SU-DHL-6 (cell line): ENCODE data around the gene RAB20.

Experiments used
- H2AFZ ChIP-seq: fragments of 200-600 bp; sonication (generic); 2 replicates; pipeline ENCODE4 v1.6.1; 2014; ENCODE audit warnings: low read depth, mild to moderate bottlenecking, moderate library complexity, mixed read lengths, antibody characterized with exemption, low read length; ENCODE audit not compliant: severe bottlenecking
- H3F3A ChIP-seq: fragments of 200-600 bp; shearing (Covaris generic); 2 replicates; pipeline ENCODE4 v1.6.0; 2016; ENCODE audit warnings: antibody characterized with exemption, mild to moderate bottlenecking; ENCODE audit not compliant: insufficient read depth
- H3K27ac ChIP-seq: fragments of 200-600 bp; sonication (generic); 2 replicates; pipeline ENCODE4 v1.5.1; 2016; ENCODE audit warnings: low read depth, mild to moderate bottlenecking, low read length, moderate library complexity, mixed read lengths
- H3K27me3 ChIP-seq: fragments of 200-600 bp; sonication (generic), shearing (Covaris generic); 2 replicates; pipeline ENCODE4 v1.6.0; 2014; ENCODE audit warnings: mild to moderate bottlenecking, low read length
- H3K36me3 ChIP-seq: fragments of 200-600 bp; sonication (generic); 2 replicates; pipeline ENCODE4 v1.6.1; 2014; ENCODE audit warnings: mild to moderate bottlenecking, low read length, mixed read lengths
- H3K4me2 ChIP-seq: fragments of 300-600, 200-600 bp; shearing (Covaris generic), sonication (generic); 2 replicates; pipeline ENCODE4 v1.6.0; 2014; ENCODE audit warnings: low read length, low read depth, mild to moderate bottlenecking; ENCODE audit not compliant: poor library complexity, severe bottlenecking
- H3K4me3 ChIP-seq: fragments of 200-600 bp; sonication (generic); 2 replicates; pipeline ENCODE4 v1.5.1; 2014; ENCODE audit warnings: antibody characterized with exemption, low read length, mild to moderate bottlenecking, mixed read lengths; ENCODE audit not compliant: insufficient read depth, poor library complexity, severe bottlenecking
- H3K79me2 ChIP-seq: fragments of 200-600 bp; sonication (generic); 2 replicates; pipeline ENCODE4 v1.6.1; 2014; ENCODE audit warnings: mild to moderate bottlenecking, low read length, moderate library complexity; ENCODE audit not compliant: insufficient read depth
- H3K9ac ChIP-seq: fragments of 200-600 bp; sonication (generic); 2 replicates; pipeline ENCODE4 v1.7.0; 2014; ENCODE audit warnings: mild to moderate bottlenecking, low read length
- H3K9me2 ChIP-seq: fragments of 200-600 bp; sonication (generic); replicated peaks from 2 replicates; pipeline ENCODE4 v1.6.1; 2014; ENCODE audit warnings: low read length; ENCODE audit not compliant: insufficient read depth
- H3K9me3 ChIP-seq: fragments of 200-600 bp; sonication (generic); 2 replicates; pipeline ENCODE4 v1.6.1; 2014; ENCODE audit warnings: low read length, mixed read lengths; ENCODE audit not compliant: insufficient read depth
- H4K20me1 ChIP-seq: fragments of 200-600 bp; sonication (generic); 2 replicates; pipeline ENCODE4 v1.6.1; 2014; ENCODE audit warnings: low read depth, mild to moderate bottlenecking, antibody characterized with exemption, low read length, moderate library complexity, mixed read lengths
- EZH2phosphoT487 ChIP-seq: fragments of 200-600 bp; sonication (generic), shearing (Covaris generic); conservative IDR thresholded peaks from 2 replicates; pipeline ENCODE4 v1.6.1; 2018; ENCODE audit warnings: mild to moderate bottlenecking, antibody characterized with exemption, low read length, moderate library complexity, mixed read lengths
- TF ChIP-seq, protein P1 (sequence below): fragments of 200-600 bp; sonication (generic); IDR thresholded peaks from one replicate; pipeline ENCODE4 v1.5.1; 2017; ENCODE audit warnings: antibody characterized with exemption, mild to moderate bottlenecking, low read length, moderate library complexity; ENCODE audit not compliant: insufficient read depth, poor library complexity, severe bottlenecking

RAB20 gene

DNA sequence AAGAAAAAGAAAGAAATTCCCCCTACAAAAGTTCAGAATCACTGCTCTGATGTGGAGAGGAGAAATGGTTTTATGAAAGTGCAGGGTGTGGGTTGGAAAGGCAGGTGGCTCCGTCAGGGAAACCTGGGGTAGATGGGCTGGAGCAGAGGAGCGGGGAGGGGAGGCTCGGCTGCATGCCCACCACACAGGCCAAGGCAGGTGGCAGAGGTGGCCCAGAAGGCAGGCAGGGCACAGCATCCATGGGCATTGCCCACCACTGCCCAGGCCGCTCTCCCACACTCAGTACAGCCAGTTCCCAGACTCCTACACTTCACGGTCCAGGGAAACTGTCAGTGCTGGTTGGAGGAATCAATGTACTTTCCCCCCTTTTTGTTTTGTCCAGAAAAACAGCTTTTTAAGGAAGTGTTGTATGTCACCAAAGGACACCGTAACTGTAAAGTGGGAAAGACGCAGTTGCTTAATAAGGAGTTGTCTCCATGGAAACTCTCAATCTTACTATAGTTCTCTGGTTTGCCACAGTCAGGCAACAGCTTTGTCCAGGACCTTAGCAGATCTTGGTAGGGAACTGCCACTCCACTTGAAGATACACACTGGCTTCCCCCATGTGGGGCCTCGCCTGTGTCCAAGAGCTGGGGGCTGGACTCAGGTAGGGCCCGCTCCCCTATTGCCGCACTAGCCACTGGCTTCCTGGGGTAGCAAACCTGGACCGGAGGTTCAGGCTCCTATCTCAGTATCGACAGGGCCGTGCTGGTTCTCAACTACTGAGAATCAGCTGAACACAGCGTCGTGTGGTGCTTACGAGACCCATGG lies 82.9 kb downstream of the RAB20 start:
- H3K9ac ChIP-seq = no peak overlapping the region
- no peaks in the 10 kb centered on the region for H3K36me3 ChIP-seq
- no peak overlapping the region for H3K4me2 ChIP-seq
- H3F3A ChIP-seq = no peaks in the 10 kb centered on the region
- H4K20me1 ChIP-seq = no peaks in the 10 kb centered on the region
- TF ChIP-seq, protein P1, sequence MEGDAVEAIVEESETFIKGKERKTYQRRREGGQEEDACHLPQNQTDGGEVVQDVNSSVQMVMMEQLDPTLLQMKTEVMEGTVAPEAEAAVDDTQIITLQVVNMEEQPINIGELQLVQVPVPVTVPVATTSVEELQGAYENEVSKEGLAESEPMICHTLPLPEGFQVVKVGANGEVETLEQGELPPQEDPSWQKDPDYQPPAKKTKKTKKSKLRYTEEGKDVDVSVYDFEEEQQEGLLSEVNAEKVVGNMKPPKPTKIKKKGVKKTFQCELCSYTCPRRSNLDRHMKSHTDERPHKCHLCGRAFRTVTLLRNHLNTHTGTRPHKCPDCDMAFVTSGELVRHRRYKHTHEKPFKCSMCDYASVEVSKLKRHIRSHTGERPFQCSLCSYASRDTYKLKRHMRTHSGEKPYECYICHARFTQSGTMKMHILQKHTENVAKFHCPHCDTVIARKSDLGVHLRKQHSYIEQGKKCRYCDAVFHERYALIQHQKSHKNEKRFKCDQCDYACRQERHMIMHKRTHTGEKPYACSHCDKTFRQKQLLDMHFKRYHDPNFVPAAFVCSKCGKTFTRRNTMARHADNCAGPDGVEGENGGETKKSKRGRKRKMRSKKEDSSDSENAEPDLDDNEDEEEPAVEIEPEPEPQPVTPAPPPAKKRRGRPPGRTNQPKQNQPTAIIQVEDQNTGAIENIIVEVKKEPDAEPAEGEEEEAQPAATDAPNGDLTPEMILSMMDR = no peak
- TF ChIP-seq EZH2phosphoT487 = no peak
- H3K79me2 ChIP-seq = no peaks in the 10 kb centered on the region
- no peak overlapping the region for H3K27ac ChIP-seq
- H3K9me3 ChIP-seq = no peaks in the 10 kb centered on the region
- no peak overlapping the region for H2AFZ ChIP-seq
- no peaks in the 10 kb centered on the region for H3K9me2 ChIP-seq
- H3K4me3 ChIP-seq = no peak overlapping the region
- H3K27me3 ChIP-seq = no peaks in the 10 kb centered on the region

GRCh38 chr13:110477706-110478245 lies 83.7 kb downstream of the RAB20 start:
- no peaks in the 10 kb centered on the region for H3K79me2 ChIP-seq
- no peak overlapping the region for H3K4me3 ChIP-seq
- H3K27me3 ChIP-seq = no peaks in the 10 kb centered on the region
- no peak overlapping the region for H3K9ac ChIP-seq
- no peak overlapping the region for H3K4me2 ChIP-seq
- H2AFZ ChIP-seq = no peak overlapping the region
- H4K20me1 ChIP-seq = no peaks in the 10 kb centered on the region
- H3K36me3 ChIP-seq = no peaks in the 10 kb centered on the region
- H3K27ac ChIP-seq = no peak overlapping the region
- H3K9me3 ChIP-seq = no peaks in the 10 kb centered on the region
- no peaks in the 10 kb centered on the region for H3K9me2 ChIP-seq
- TF ChIP-seq EZH2phosphoT487 = no peak
- TF ChIP-seq, protein P1 = no peak
- no peaks in the 10 kb centered on the region for H3F3A ChIP-seq

DNA sequence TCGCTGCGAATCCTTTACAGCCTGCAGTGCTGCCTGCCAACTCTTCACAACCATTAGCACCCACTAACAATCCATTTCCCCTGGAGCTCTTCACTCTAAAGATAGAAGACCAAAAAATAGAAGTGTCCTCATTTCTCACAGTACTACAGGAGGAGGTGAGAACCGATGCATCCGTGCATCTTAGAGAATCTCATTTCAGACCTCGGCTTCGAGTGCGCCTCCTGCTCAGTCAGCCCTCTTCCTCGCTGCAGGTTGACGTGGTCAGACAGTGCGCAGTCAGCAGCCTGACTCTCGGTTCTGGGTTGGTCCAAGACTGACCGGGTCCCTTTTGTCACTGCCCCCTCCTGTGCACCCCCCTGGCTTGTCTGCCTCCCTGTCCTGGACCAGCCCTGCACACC lies 85.3 kb downstream of the RAB20 start:
- Histone ChIP-seq H3K79me2 (no peaks in the 10 kb centered on the region), H3K4me3 (no peak overlapping the region), H3K4me2 (no peak overlapping the region), H3K9ac (no peak overlapping the region), H2AFZ (no peak overlapping the region), H3K27ac (no peak overlapping the region), H3K9me2 (no peaks in the 10 kb centered on the region), H3F3A (no peaks in the 10 kb centered on the region), H4K20me1 (no peaks in the 10 kb centered on the region), H3K36me3 (no peaks in the 10 kb centered on the region), H3K27me3 (no peaks in the 10 kb centered on the region), H3K9me3 (no peaks in the 10 kb centered on the region)
- no peak for TF ChIP-seq EZH2phosphoT487
- TF ChIP-seq, protein P1 = no peak
